BJ (cell line): Measurements from ENCODE around the gene FUT3. TPM values are rescaled to one million over a fixed set of nuclear protein-coding genes. Genes with fewer than 3 reads are reported as not detected.

Source experiments
- CTCF ChIA-PET: fragments of 350-600 bp; formaldehyde crosslinking; extraction: SDS; loops from one replicate; lab custom pipeline; 2021; ENCODE audit warnings: antibody characterized with exemption, inconsistent platforms; lab: Yijun Ruan, JAX
- POLR2A ChIA-PET: fragments of 300-600 bp; sonication (Branson Sonifier 250); formaldehyde crosslinking; extraction: SDS; loops from one replicate; lab custom pipeline; 2021; ENCODE audit warnings: antibody characterized with exemption; lab: Charles Lee
- DNase-seq: peaks from one replicate; pipeline ENCODE4 v3.0.0-alpha.2; 2011; ENCODE audit warnings: low read depth
- H3K27me3 ChIP-seq: 2 replicates; pipeline ENCODE4 v1.6.0; 2011; ENCODE audit warnings: low read length; ENCODE audit not compliant: control insufficient read depth, insufficient read depth
- H3K36me3 ChIP-seq: 2 replicates; pipeline ENCODE4 v1.5.1; 2011; ENCODE audit warnings: low read length; ENCODE audit not compliant: control insufficient read depth, insufficient read depth
- H3K4me3 ChIP-seq: 2 replicates; pipeline ENCODE4 v1.5.1; 2011; ENCODE audit warnings: low read depth, mild to moderate bottlenecking, control low read depth, low read length
- polyA plus RNA-seq: library from polyadenylated mRNA; depleted of rRNA; stranded (reverse); fragments of >200 nt; gene quantifications from 2 replicates; pipeline ENCODE4 v1.2.3, GENCODE V29; 2011
- TF ChIP-seq, protein P1 (sequence below): IDR thresholded peaks from 2 replicates; pipeline ENCODE4 v1.5.1; 2011; ENCODE audit warnings: low read depth, mild to moderate bottlenecking, control low read depth, inconsistent platforms, low read length, moderate library complexity; ENCODE audit not compliant: insufficient read depth

The FUT3 gene
- polyA plus RNA-seq, 1 experiment: not detected

DNA sequence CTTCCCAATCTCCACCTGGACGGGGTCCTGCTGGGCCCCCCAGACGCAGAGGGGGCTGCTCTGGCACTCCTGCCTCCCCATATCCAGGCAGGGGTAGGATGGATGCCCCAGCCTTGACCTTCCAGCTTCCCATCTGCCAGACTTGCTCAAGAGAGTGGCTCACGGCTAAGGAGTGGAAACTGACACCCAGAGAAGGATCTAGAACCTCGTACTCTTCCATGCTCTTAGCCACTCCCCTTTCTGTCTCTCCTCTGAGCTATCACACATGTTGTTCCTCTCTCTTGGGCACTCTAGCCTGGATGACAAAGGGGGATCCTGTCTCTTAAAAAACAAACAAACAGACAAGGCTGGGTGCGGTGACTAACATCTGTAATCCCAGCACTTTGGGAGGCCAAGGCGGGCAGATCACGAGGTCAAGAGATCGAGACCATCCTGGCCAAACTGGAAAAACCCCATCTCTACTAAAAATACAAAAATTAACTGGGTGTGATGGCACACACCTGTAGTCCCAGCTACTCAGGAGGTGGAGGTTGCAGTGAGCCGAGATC lies 31.2 kb upstream of the FUT3 start:
- Histone ChIP-seq H3K36me3 (no peaks in the 10 kb centered on the region), H3K4me3 (no peak overlapping the region), H3K27me3 (peaks cover 5% of the 10 kb centered on the region)
- TF ChIP-seq, protein P1, sequence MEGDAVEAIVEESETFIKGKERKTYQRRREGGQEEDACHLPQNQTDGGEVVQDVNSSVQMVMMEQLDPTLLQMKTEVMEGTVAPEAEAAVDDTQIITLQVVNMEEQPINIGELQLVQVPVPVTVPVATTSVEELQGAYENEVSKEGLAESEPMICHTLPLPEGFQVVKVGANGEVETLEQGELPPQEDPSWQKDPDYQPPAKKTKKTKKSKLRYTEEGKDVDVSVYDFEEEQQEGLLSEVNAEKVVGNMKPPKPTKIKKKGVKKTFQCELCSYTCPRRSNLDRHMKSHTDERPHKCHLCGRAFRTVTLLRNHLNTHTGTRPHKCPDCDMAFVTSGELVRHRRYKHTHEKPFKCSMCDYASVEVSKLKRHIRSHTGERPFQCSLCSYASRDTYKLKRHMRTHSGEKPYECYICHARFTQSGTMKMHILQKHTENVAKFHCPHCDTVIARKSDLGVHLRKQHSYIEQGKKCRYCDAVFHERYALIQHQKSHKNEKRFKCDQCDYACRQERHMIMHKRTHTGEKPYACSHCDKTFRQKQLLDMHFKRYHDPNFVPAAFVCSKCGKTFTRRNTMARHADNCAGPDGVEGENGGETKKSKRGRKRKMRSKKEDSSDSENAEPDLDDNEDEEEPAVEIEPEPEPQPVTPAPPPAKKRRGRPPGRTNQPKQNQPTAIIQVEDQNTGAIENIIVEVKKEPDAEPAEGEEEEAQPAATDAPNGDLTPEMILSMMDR: no peak
- CTCF ChIA-PET: interaction anchor here (0.9 to 4.3 kb wide), 2 partner anchors 11 to 78 kb away, joined by 3 to 23 read pairs; no protein-coding TSS in a partner anchor
- POLR2A ChIA-PET: no interaction called here
- no peak for DNase-seq

DNA sequence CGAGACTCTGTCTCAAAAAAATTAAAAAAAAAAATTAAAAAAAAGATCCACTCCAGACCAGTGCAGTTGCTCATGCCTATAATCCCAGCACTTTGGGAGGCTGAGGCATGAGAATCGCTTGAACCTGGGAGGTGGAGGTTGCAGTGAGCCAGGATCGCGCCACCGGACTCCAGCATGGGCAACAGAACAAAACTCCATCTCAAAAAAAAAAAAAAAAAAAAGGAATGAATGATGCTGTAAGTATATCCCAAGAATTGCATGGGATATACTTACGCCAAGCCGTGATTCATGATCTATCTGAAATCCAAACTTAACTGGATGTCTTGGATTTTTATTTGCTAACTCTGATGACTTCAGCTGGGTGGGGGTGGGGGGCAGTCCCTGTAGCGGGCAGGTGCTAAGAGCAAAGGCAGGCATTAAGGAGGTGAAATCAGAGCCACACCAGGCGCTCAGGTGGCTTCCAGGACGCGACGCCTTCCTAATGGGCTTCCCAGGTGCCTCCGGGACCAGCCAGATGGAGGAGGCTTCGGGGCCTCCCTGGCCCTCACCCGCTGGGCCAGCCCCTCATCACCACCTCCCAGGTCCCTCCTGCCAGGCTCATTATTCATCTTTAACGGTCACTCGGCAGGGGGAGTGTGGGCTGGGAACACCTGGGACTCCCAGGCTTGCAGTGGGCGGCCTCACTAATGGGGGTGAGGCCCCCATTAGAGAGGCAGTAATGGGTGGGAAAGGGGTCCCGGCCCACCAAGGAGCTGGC lies 30.5 kb upstream of the FUT3 start:
- DNase-seq: no peak
- CTCF ChIA-PET: interaction anchor here (0.9 to 4.3 kb wide), 3 partner anchors 12 to 140 kb away, joined by 3 to 23 read pairs (median 3); no protein-coding TSS in a partner anchor
- TF ChIP-seq, protein P1: no peak

DNA sequence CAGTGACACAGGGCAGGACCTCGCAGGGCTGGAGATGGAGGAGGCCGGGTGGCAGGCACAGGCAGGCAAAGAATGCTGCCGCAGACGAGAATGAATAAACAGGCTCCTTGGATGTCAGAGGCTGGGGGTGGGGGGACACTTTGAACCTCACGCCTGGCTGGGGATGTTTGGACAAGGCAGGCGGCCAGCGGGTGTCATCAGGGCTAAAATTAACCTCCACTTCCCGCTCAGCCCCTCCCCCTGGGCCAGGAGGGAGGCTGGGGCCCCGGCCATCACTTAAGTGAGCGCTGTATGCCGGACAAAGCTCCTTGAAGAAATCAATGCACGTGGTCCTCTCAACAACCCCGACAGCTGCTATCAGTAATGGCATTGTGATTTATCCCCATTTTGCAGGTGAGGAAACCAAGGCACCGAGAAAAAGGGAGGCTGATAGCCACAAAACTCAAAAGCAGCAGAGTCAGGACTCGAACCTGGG lies 29.4 kb upstream of the FUT3 start:
- no peak overlapping the region for H3K4me3 ChIP-seq
- ChIA-PET POLR2A (interaction anchor here (0.5 kb wide), 1 partner anchor 92 kb away, joined by 4 read pairs; no protein-coding TSS in a partner anchor), CTCF (interaction anchor here (0.7 to 4.3 kb wide), 3 partner anchors 35 to 141 kb away, joined by 3 to 23 read pairs (median 4); no protein-coding TSS in a partner anchor)
- H3K27me3 ChIP-seq: peaks cover 3% of the 10 kb centered on the region
- no peak for DNase-seq
- no peaks in the 10 kb centered on the region for H3K36me3 ChIP-seq
- TF ChIP-seq, protein P1: no peak

More for the DNA sequence above, 30.5 kb upstream of the FUT3 start:
- Histone ChIP-seq H3K27me3 (peaks cover 5% of the 10 kb centered on the region), H3K4me3 (no peak overlapping the region), H3K36me3 (no peaks in the 10 kb centered on the region)
- POLR2A ChIA-PET: no interaction called here

DNA sequence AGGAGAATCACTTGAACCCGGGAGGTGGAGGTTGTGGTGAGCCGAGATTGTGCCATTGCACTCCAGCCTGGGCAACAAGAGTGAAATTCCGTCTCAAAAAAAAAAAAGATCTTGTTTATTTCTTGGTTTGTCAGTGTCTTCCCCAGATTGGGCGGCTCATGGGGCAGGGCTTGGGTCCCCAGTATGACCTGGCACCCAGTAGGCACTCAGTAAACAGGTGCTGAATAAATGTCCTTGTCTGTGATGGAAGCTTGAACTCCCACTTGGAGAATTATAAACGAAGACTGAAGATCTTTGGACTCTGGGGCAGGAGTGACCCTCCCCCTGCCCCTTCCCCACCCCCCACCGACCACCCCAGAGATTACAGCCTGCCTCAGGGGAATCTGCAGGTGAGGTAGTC lies 28.9 kb upstream of the FUT3 start:
- TF ChIP-seq, protein P1: no peak
- no peak overlapping the region for H3K4me3 ChIP-seq
- no peak for DNase-seq
- POLR2A ChIA-PET: no interaction called here
- peaks cover 3% of the 10 kb centered on the region for H3K27me3 ChIP-seq
- CTCF ChIA-PET: interaction anchor here (0.7 to 4.3 kb wide), 3 partner anchors 35 to 142 kb away, joined by 3 to 23 read pairs (median 4); no protein-coding TSS in a partner anchor
- H3K36me3 ChIP-seq: no peaks in the 10 kb centered on the region

DNA sequence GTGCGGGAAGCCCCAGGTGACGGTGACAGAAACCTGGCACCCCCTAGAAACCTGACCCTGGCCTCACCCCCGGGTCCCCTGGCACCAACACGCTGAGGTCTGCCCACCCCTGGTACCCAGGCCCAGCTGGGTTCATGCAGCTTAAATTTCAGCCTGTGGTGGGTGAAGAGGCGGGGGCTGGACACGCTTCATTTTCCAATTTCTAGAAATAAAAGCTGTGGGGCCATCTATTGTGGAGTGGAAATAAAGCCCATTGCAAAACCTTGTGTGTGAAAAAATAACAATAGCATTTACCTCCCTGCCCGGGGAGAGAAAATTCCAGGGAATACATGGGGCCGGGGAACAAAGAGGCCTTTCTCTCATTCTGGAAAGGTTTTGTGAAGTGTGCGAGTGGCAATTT lies 26.6 kb upstream of the FUT3 start:
- Histone ChIP-seq H3K4me3 (no peak overlapping the region), H3K36me3 (no peaks in the 10 kb centered on the region), H3K27me3 (peaks cover 3% of the 10 kb centered on the region)
- ChIA-PET CTCF (interaction anchor here (1.4 kb wide), 1 partner anchor 13 kb away, joined by 4 read pairs; no protein-coding TSS in a partner anchor), POLR2A (no interaction called here)
- TF ChIP-seq, protein P1: no peak
- DNase-seq: no peak
